ENCODE results near the gene NID2.

NID2 gene

GRCh38 chr14:52020866-52021717, 47.8 kb downstream of the NID2 start:
- Histone ChIP-seq H3K27me3 (ENCODE audit: control insufficient read depth, insufficient read depth, low read length) (no peaks in the 10 kb centered on the region), H3K9ac (ENCODE audit: low read length) (no peak overlapping the region), H3K27ac (ENCODE audit: low read length) (no peak overlapping the region), H3K4me1 (ENCODE audit: control insufficient read depth, low read depth, low read length) (peaks cover 10% of the 10 kb centered on the region), H3K4me3 (ENCODE audit: low read length) (no peak overlapping the region), H3K36me3 (ENCODE audit: control insufficient read depth, low read depth, low read length) (no peaks in the 10 kb centered on the region), H3K9me3 (ENCODE audit: control insufficient read depth, low read depth, low read length) (no peaks in the 10 kb centered on the region)

GRCh38 chr14:52020161-52020714, 48.6 kb downstream of the NID2 start:
- H3K4me1 ChIP-seq (ENCODE audit: control insufficient read depth, low read depth, low read length): peaks cover 14% of the 10 kb centered on the region

GRCh38 chr14:52018970-52019369, 49.9 kb downstream of the NID2 start:
- Histone ChIP-seq H3K9ac (ENCODE audit: low read length) (no peak overlapping the region), H3K9me3 (ENCODE audit: control insufficient read depth, low read depth, low read length) (no peaks in the 10 kb centered on the region), H3K4me1 (ENCODE audit: control insufficient read depth, low read depth, low read length) (peaks cover 14% of the 10 kb centered on the region), H3K27ac (ENCODE audit: low read length) (no peak overlapping the region), H3K4me3 (ENCODE audit: low read length) (no peak overlapping the region), H3K36me3 (ENCODE audit: control insufficient read depth, low read depth, low read length) (no peaks in the 10 kb centered on the region), H3K27me3 (ENCODE audit: control insufficient read depth, insufficient read depth, low read length) (no peaks in the 10 kb centered on the region)

More at GRCh38 chr14:52020161-52020714, 48.6 kb downstream of the NID2 start:
- Histone ChIP-seq H3K9me3 (ENCODE audit: control insufficient read depth, low read depth, low read length) (no peaks in the 10 kb centered on the region), H3K9ac (ENCODE audit: low read length) (no peak overlapping the region), H3K4me3 (ENCODE audit: low read length) (no peak overlapping the region), H3K36me3 (ENCODE audit: control insufficient read depth, low read depth, low read length) (no peaks in the 10 kb centered on the region), H3K27me3 (ENCODE audit: control insufficient read depth, insufficient read depth, low read length) (no peaks in the 10 kb centered on the region), H3K27ac (ENCODE audit: low read length) (no peak overlapping the region)

- H3K4me1 ChIP-seq (ENCODE audit: control insufficient read depth, low read depth, low read length): peaks cover 18% of the 10 kb centered on the region
- H3K36me3 ChIP-seq (ENCODE audit: control insufficient read depth, low read depth, low read length): no peaks in the 10 kb centered on the region
- no peaks in the 10 kb centered on the region for H3K27me3 ChIP-seq (ENCODE audit: control insufficient read depth, insufficient read depth, low read length)
- no peaks in the 10 kb centered on the region for H3K9me3 ChIP-seq (ENCODE audit: control insufficient read depth, low read depth, low read length)
- no peak overlapping the region for H3K4me3 ChIP-seq (ENCODE audit: low read length)
- H3K27ac ChIP-seq (ENCODE audit: low read length): no peak overlapping the region
- no peak overlapping the region for H3K9ac ChIP-seq (ENCODE audit: low read length)
Measured at GRCh38 chr14:52018252-52018651, 50.6 kb downstream of the NID2 start.

- Histone ChIP-seq H3K9me3 (ENCODE audit: control insufficient read depth, low read depth, low read length) (no peaks in the 10 kb centered on the region), H3K9ac (ENCODE audit: low read length) (no peak overlapping the region), H3K27ac (ENCODE audit: low read length) (no peak overlapping the region), H3K4me3 (ENCODE audit: low read length) (no peak overlapping the region), H3K36me3 (ENCODE audit: control insufficient read depth, low read depth, low read length) (peaks cover 13% of the 10 kb centered on the region), H3K27me3 (ENCODE audit: control insufficient read depth, insufficient read depth, low read length) (no peaks in the 10 kb centered on the region), H3K4me1 (ENCODE audit: control insufficient read depth, low read depth, low read length) (peaks cover 15% of the 10 kb centered on the region)
Measured at GRCh38 chr14:52015411-52016030, 53.3 kb downstream of the NID2 start.

GRCh38 chr14:52014601-52015267, 54.1 kb downstream of the NID2 start:
- H3K4me3 ChIP-seq (ENCODE audit: low read length): no peak overlapping the region
- H3K36me3 ChIP-seq (ENCODE audit: control insufficient read depth, low read depth, low read length): peaks cover 20% of the 10 kb centered on the region
- no peaks in the 10 kb centered on the region for H3K9me3 ChIP-seq (ENCODE audit: control insufficient read depth, low read depth, low read length)
- peaks cover 15% of the 10 kb centered on the region for H3K4me1 ChIP-seq (ENCODE audit: control insufficient read depth, low read depth, low read length)
- H3K27me3 ChIP-seq (ENCODE audit: control insufficient read depth, insufficient read depth, low read length): no peaks in the 10 kb centered on the region
- H3K27ac ChIP-seq (ENCODE audit: low read length): no peak overlapping the region
- no peak overlapping the region for H3K9ac ChIP-seq (ENCODE audit: low read length)

- H3K9me3 ChIP-seq (ENCODE audit: control insufficient read depth, low read depth, low read length): no peaks in the 10 kb centered on the region
- no peaks in the 10 kb centered on the region for H3K27me3 ChIP-seq (ENCODE audit: control insufficient read depth, insufficient read depth, low read length)
- peaks cover 15% of the 10 kb centered on the region for H3K4me1 ChIP-seq (ENCODE audit: control insufficient read depth, low read depth, low read length)
- no peak overlapping the region for H3K27ac ChIP-seq (ENCODE audit: low read length)
- peaks cover 26% of the 10 kb centered on the region for H3K36me3 ChIP-seq (ENCODE audit: control insufficient read depth, low read depth, low read length)
- no peak overlapping the region for H3K4me3 ChIP-seq (ENCODE audit: low read length)
- H3K9ac ChIP-seq (ENCODE audit: low read length): no peak overlapping the region
Measured at GRCh38 chr14:52013984-52014600, 54.8 kb downstream of the NID2 start.

GRCh38 chr14:52012635-52013034, 56.2 kb downstream of the NID2 start:
- H3K27me3 ChIP-seq (ENCODE audit: control insufficient read depth, insufficient read depth, low read length): no peaks in the 10 kb centered on the region
- no peak overlapping the region for H3K4me3 ChIP-seq (ENCODE audit: low read length)
- peaks cover 40% of the 10 kb centered on the region for H3K36me3 ChIP-seq (ENCODE audit: control insufficient read depth, low read depth, low read length)
- no peak overlapping the region for H3K9ac ChIP-seq (ENCODE audit: low read length)
- H3K27ac ChIP-seq (ENCODE audit: low read length): no peak overlapping the region
- no peaks in the 10 kb centered on the region for H3K9me3 ChIP-seq (ENCODE audit: control insufficient read depth, low read depth, low read length)
- H3K4me1 ChIP-seq (ENCODE audit: control insufficient read depth, low read depth, low read length): peaks cover 15% of the 10 kb centered on the region

- Histone ChIP-seq H3K9me3 (ENCODE audit: control insufficient read depth, low read depth, low read length) (no peaks in the 10 kb centered on the region), H3K27ac (ENCODE audit: low read length) (no peak overlapping the region), H3K27me3 (ENCODE audit: control insufficient read depth, insufficient read depth, low read length) (no peaks in the 10 kb centered on the region), H3K4me3 (ENCODE audit: low read length) (no peak overlapping the region), H3K4me1 (ENCODE audit: control insufficient read depth, low read depth, low read length) (peaks cover 15% of the 10 kb centered on the region), H3K9ac (ENCODE audit: low read length) (no peak overlapping the region), H3K36me3 (ENCODE audit: control insufficient read depth, low read depth, low read length) (peaks cover 51% of the 10 kb centered on the region)
Measured at GRCh38 chr14:52011523-52011922, 57.3 kb downstream of the NID2 start.

- Histone ChIP-seq H3K27ac (ENCODE audit: low read length) (no peak overlapping the region), H3K27me3 (ENCODE audit: control insufficient read depth, insufficient read depth, low read length) (no peaks in the 10 kb centered on the region), H3K4me3 (ENCODE audit: low read length) (no peak overlapping the region), H3K36me3 (ENCODE audit: control insufficient read depth, low read depth, low read length) (peaks cover 64% of the 10 kb centered on the region), H3K9me3 (ENCODE audit: control insufficient read depth, low read depth, low read length) (no peaks in the 10 kb centered on the region), H3K4me1 (ENCODE audit: control insufficient read depth, low read depth, low read length) (peaks cover 11% of the 10 kb centered on the region), H3K9ac (ENCODE audit: low read length) (no peak overlapping the region)
Measured at GRCh38 chr14:52010173-52010693, 58.6 kb downstream of the NID2 start.

- H3K4me3 ChIP-seq (ENCODE audit: low read length): no peak overlapping the region
- peaks cover 85% of the 10 kb centered on the region for H3K36me3 ChIP-seq (ENCODE audit: control insufficient read depth, low read depth, low read length)
- H3K9me3 ChIP-seq (ENCODE audit: control insufficient read depth, low read depth, low read length): no peaks in the 10 kb centered on the region
- no peak overlapping the region for H3K27ac ChIP-seq (ENCODE audit: low read length)
- no peaks in the 10 kb centered on the region for H3K27me3 ChIP-seq (ENCODE audit: control insufficient read depth, insufficient read depth, low read length)
- H3K4me1 ChIP-seq (ENCODE audit: control insufficient read depth, low read depth, low read length): peaks cover 6% of the 10 kb centered on the region
- H3K9ac ChIP-seq (ENCODE audit: low read length): no peak overlapping the region
Measured at GRCh38 chr14:52008136-52008535, 60.7 kb downstream of the NID2 start.
